ENCODE measurements around the gene ALKBH7.

DNA sequence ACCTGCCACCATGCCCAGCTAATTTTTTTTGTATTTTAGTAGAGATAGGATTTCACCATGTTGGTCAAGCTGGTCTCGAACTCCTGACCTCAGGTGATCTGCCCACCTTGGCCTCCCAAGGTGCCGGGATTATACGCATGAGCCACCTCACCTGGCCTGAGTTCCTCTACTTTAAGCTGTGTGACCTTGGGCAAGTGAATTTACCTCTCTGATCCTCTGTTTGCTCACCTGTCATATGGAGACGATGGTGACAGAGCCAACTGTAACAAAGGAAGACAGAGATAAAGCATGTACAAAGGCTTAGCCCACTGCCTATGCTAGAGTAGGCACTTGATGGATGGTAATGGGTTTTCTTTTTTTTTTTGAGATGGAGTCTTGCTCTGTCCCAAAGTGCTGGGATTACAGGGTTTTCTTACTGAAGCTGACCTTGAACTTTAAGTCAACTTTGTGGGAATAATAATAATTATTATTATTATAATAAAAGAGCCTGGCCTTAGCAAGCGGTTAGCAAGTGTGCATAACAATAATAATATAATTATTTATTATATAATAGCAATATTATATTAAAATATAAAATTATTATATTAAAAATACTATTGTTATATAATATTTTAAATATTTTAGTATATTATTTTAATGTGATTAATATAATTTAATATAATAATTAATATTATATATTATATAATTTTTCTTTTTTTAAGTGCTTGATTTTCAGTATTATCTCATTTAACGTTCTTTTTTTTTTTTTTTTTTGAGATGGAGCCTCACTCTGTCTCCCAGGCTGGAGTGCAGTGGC, 37.9 kb upstream of the ALKBH7 start:
- TF ChIP-seq, protein P1, sequence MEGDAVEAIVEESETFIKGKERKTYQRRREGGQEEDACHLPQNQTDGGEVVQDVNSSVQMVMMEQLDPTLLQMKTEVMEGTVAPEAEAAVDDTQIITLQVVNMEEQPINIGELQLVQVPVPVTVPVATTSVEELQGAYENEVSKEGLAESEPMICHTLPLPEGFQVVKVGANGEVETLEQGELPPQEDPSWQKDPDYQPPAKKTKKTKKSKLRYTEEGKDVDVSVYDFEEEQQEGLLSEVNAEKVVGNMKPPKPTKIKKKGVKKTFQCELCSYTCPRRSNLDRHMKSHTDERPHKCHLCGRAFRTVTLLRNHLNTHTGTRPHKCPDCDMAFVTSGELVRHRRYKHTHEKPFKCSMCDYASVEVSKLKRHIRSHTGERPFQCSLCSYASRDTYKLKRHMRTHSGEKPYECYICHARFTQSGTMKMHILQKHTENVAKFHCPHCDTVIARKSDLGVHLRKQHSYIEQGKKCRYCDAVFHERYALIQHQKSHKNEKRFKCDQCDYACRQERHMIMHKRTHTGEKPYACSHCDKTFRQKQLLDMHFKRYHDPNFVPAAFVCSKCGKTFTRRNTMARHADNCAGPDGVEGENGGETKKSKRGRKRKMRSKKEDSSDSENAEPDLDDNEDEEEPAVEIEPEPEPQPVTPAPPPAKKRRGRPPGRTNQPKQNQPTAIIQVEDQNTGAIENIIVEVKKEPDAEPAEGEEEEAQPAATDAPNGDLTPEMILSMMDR (IDR thresholded peaks at IDR 0.05; ENCODE audit: low read depth, low read length, missing input control): no peak
- no peak for TF ChIP-seq JUND (IDR thresholded peaks at IDR 0.05)
- TF ChIP-seq ZBTB33 (IDR thresholded peaks at IDR 0.05): no peak
- no peak for TF ChIP-seq YY1 (IDR thresholded peaks at IDR 0.05)
- no peak for TF ChIP-seq GABPA (IDR thresholded peaks at IDR 0.05 in 1 of 2, conservative IDR thresholded peaks at IDR 0.05 in 1 of 2)
- no peak for TF ChIP-seq NR2F2 (IDR thresholded peaks at IDR 0.05)
- no peak for TF ChIP-seq HNF4A (conservative IDR thresholded peaks at IDR 0.05)
- no peak for TF ChIP-seq REST (IDR thresholded peaks at IDR 0.05)
- TF ChIP-seq RAD21 (IDR thresholded peaks at IDR 0.05): no peak
